Activated naive CD8-positive, alpha-beta T cell treated with anti-CD3 and anti-CD28 coated beads, Interleukin-2, amount 50 U/mL, for 24 hours (primary cell): ENCODE measurements around the gene C5.
A peak's percentile ranks its signal among the peaks of the same experiment; 100 is the strongest.

Source experiments
- ATAC-seq: fragments of 150-1000 bp; cut with Tn5 transposase; one replicate; pipeline ENCODE4 v1.10.0; 2021
- DNase-seq: peaks from one replicate; pipeline ENCODE4 v3.0.0; 2021
- H3K27ac Mint-ChIP-seq: one replicate; pipeline ENCODE4 v1.8.0; 2021; ENCODE audit warnings: mild to moderate bottlenecking, mixed read lengths
- H3K27me3 Mint-ChIP-seq: one replicate; pipeline ENCODE4 v1.8.0; 2021; ENCODE audit warnings: mixed read lengths
- H3K36me3 Mint-ChIP-seq: one replicate; pipeline ENCODE4 v1.8.0; 2021; ENCODE audit warnings: low read depth, mixed read lengths
- H3K4me1 Mint-ChIP-seq: one replicate; pipeline ENCODE4 v1.8.0; 2021; ENCODE audit warnings: mixed read lengths
- H3K4me3 Mint-ChIP-seq: one replicate; pipeline ENCODE4 v1.8.0; 2021; ENCODE audit warnings: mild to moderate bottlenecking, moderate library complexity, mixed read lengths
- H3K9me3 Mint-ChIP-seq: one replicate; pipeline ENCODE4 v1.8.0; 2021; ENCODE audit warnings: mixed read lengths

The C5 gene

GRCh38 chr9:120923620-120924328 is 126.3 kb downstream of the C5 start:
- DNase-seq (no peak), ATAC-seq (no peak)
- H3K36me3 Mint-ChIP-seq, result peaks cover 71% of the 10 kb centered on the region
- no peaks in the 10 kb centered on the region for H3K27me3 Mint-ChIP-seq
- H3K9me3 Mint-ChIP-seq, result no peaks in the 10 kb centered on the region
- peak overlapping the region; percentile 95 for H3K27ac Mint-ChIP-seq
- H3K4me3 Mint-ChIP-seq, result peak overlapping the region; percentile 90
- peaks cover 78% of the 10 kb centered on the region for H3K4me1 Mint-ChIP-seq

- Mint-ChIP-seq H3K27me3 (no peaks in the 10 kb centered on the region), H3K36me3 (peaks cover 82% of the 10 kb centered on the region), H3K9me3 (no peaks in the 10 kb centered on the region), H3K27ac (peak overlapping the region; percentile 95), H3K4me1 (peaks cover 80% of the 10 kb centered on the region), H3K4me3 (peak overlapping the region; percentile 90)
- DNase-seq (no peak), ATAC-seq (no peak)
Observed at GRCh38 chr9:120922404-120923195, 127.5 kb downstream of the C5 start.

GRCh38 chr9:120921661-120922181 is 128.4 kb downstream of the C5 start:
- Mint-ChIP-seq H3K4me1 (peaks cover 80% of the 10 kb centered on the region), H3K36me3 (peaks cover 90% of the 10 kb centered on the region), H3K27ac (peak overlapping the region; percentile 95), H3K27me3 (no peaks in the 10 kb centered on the region), H3K4me3 (peak overlapping the region; percentile 90), H3K9me3 (no peaks in the 10 kb centered on the region)
- ATAC-seq, result no peak
- no peak for DNase-seq

- peak overlapping the region; percentile 95 for H3K27ac Mint-ChIP-seq
- peak; percentile 54 for ATAC-seq
- DNase-seq, result peak; percentile 69
- no peaks in the 10 kb centered on the region for H3K9me3 Mint-ChIP-seq
- no peaks in the 10 kb centered on the region for H3K27me3 Mint-ChIP-seq
- peaks cover 95% of the 10 kb centered on the region for H3K36me3 Mint-ChIP-seq
- H3K4me3 Mint-ChIP-seq, result peak overlapping the region; percentile 90
- H3K4me1 Mint-ChIP-seq, result peaks cover 80% of the 10 kb centered on the region
Observed at GRCh38 chr9:120920806-120921178, 129.3 kb downstream of the C5 start.

- Mint-ChIP-seq H3K27me3 (no peaks in the 10 kb centered on the region), H3K36me3 (peaks cover 93% of the 10 kb centered on the region), H3K4me3 (peak overlapping the region; percentile 90), H3K27ac (peak overlapping the region; percentile 95), H3K4me1 (peaks cover 85% of the 10 kb centered on the region), H3K9me3 (no peaks in the 10 kb centered on the region)
- DNase-seq (no peak), ATAC-seq (no peak)
Observed at GRCh38 chr9:120919843-120920805, 130.0 kb downstream of the C5 start.

- Mint-ChIP-seq H3K4me1 (peaks cover 86% of the 10 kb centered on the region), H3K4me3 (peak overlapping the region; percentile 90), H3K9me3 (no peaks in the 10 kb centered on the region), H3K27ac (peak overlapping the region; percentile 95), H3K36me3 (peaks cover 93% of the 10 kb centered on the region), H3K27me3 (no peaks in the 10 kb centered on the region)
- ATAC-seq (no peak), DNase-seq (no peak)
Observed at GRCh38 chr9:120918931-120919842, 130.9 kb downstream of the C5 start.

GRCh38 chr9:120917929-120918762 is 131.9 kb downstream of the C5 start:
- H3K36me3 Mint-ChIP-seq, result peaks cover 92% of the 10 kb centered on the region
- H3K4me3 Mint-ChIP-seq, result peak overlapping the region; percentile 90
- H3K27me3 Mint-ChIP-seq, result no peaks in the 10 kb centered on the region
- no peaks in the 10 kb centered on the region for H3K9me3 Mint-ChIP-seq
- DNase-seq (no peak), ATAC-seq (no peak)
- H3K27ac Mint-ChIP-seq, result peak overlapping the region; percentile 95
- H3K4me1 Mint-ChIP-seq, result peaks cover 92% of the 10 kb centered on the region

GRCh38 chr9:120916991-120917880 is 132.8 kb downstream of the C5 start:
- peak overlapping the region; percentile 72 for H3K4me3 Mint-ChIP-seq
- peaks cover 94% of the 10 kb centered on the region for H3K4me1 Mint-ChIP-seq
- no peaks in the 10 kb centered on the region for H3K9me3 Mint-ChIP-seq
- DNase-seq, result no peak
- H3K27ac Mint-ChIP-seq, result peak overlapping the region; percentile 81
- no peak for ATAC-seq
- H3K36me3 Mint-ChIP-seq, result peaks cover 92% of the 10 kb centered on the region
- H3K27me3 Mint-ChIP-seq, result no peaks in the 10 kb centered on the region

- peaks cover 92% of the 10 kb centered on the region for H3K36me3 Mint-ChIP-seq
- peak overlapping the region; percentile 72 for H3K4me3 Mint-ChIP-seq
- DNase-seq (no peak), ATAC-seq (no peak)
- H3K9me3 Mint-ChIP-seq, result no peaks in the 10 kb centered on the region
- H3K27ac Mint-ChIP-seq, result peak overlapping the region; percentile 80
- no peaks in the 10 kb centered on the region for H3K27me3 Mint-ChIP-seq
- H3K4me1 Mint-ChIP-seq, result peaks cover 96% of the 10 kb centered on the region
Observed at GRCh38 chr9:120916588-120916987, 133.5 kb downstream of the C5 start.

GRCh38 chr9:120915854-120916470 is 134.1 kb downstream of the C5 start:
- H3K27me3 Mint-ChIP-seq, result no peaks in the 10 kb centered on the region
- H3K27ac Mint-ChIP-seq, result peak overlapping the region; percentile 80
- no peaks in the 10 kb centered on the region for H3K9me3 Mint-ChIP-seq
- DNase-seq, result no peak
- peaks cover 96% of the 10 kb centered on the region for H3K4me1 Mint-ChIP-seq
- ATAC-seq, result peak; percentile 15
- H3K36me3 Mint-ChIP-seq, result peaks cover 92% of the 10 kb centered on the region
- peak overlapping the region; percentile 72 for H3K4me3 Mint-ChIP-seq

GRCh38 chr9:120914953-120915352 is 135.1 kb downstream of the C5 start:
- no peak for ATAC-seq
- no peaks in the 10 kb centered on the region for H3K27me3 Mint-ChIP-seq
- peaks cover 96% of the 10 kb centered on the region for H3K4me1 Mint-ChIP-seq
- peak overlapping the region; percentile 91 for H3K27ac Mint-ChIP-seq
- no peak overlapping the region for H3K4me3 Mint-ChIP-seq
- H3K9me3 Mint-ChIP-seq, result no peaks in the 10 kb centered on the region
- DNase-seq, result no peak
- H3K36me3 Mint-ChIP-seq, result peaks cover 92% of the 10 kb centered on the region

- H3K27me3 Mint-ChIP-seq, result no peaks in the 10 kb centered on the region
- DNase-seq (no peak), ATAC-seq (no peak)
- peaks cover 92% of the 10 kb centered on the region for H3K36me3 Mint-ChIP-seq
- H3K27ac Mint-ChIP-seq, result peak overlapping the region; percentile 91
- peaks cover 96% of the 10 kb centered on the region for H3K4me1 Mint-ChIP-seq
- H3K4me3 Mint-ChIP-seq, result peak overlapping the region; percentile 49
- no peaks in the 10 kb centered on the region for H3K9me3 Mint-ChIP-seq
Observed at GRCh38 chr9:120914396-120914795, 135.7 kb downstream of the C5 start.
